ENCODE data around the gene ADAMTS16.

GRCh38 chr5:5317976-5318375, 177.8 kb downstream of the ADAMTS16 start:
- TF ChIP-seq ZBTB40 (IDR thresholded peaks at IDR 0.05), result no peak
- no peak for TF ChIP-seq ZBTB40 (CRISPR knock-in tag; IDR thresholded peaks at IDR 0.05)
- no peak for TF ChIP-seq ZNF398 (CRISPR knock-in tag; IDR thresholded peaks at IDR 0.05)
- TF ChIP-seq DNMT1 (IDR thresholded peaks at IDR 0.05), result no peak
- no peak for TF ChIP-seq ZNF766 (CRISPR knock-in tag; conservative IDR thresholded peaks at IDR 0.05)
- TF ChIP-seq CTCF (IDR thresholded peaks at IDR 0.05 in 2 of 3, conservative IDR thresholded peaks at IDR 0.05 in 1 of 3; ENCODE audit: insufficient read depth in 2 of 3, low read depth in 1 of 3, low read length in 3 of 3), result no peak
- no peak for TF ChIP-seq EHMT2 (IDR thresholded peaks at IDR 0.05)
- no peak for TF ChIP-seq ZNF76 (CRISPR knock-in tag; IDR thresholded peaks at IDR 0.05; ENCODE audit: borderline replicate concordance)
- no peak for TF ChIP-seq KLF10 (CRISPR knock-in tag; IDR thresholded peaks at IDR 0.05)
